22Rv1 (cell line): Measurements from ENCODE around the gene RNPEP.

Source experiments
- H3K27ac ChIP-seq: fragments of 450-650 bp; 2 replicates; pipeline ENCODE4 v1.5.1; 2017
- CTCF ChIP-seq: fragments of 450-650 bp; IDR thresholded peaks from 2 replicates; pipeline ENCODE4 v1.5.1; 2017; ENCODE audit warnings: mild to moderate bottlenecking
- ZFX ChIP-seq: fragments of 450-650 bp; IDR thresholded peaks from 2 replicates; pipeline ENCODE4 v1.6.1; 2017; ENCODE audit warnings: antibody characterized with exemption, borderline replicate concordance

Gene RNPEP

GRCh38 chr1:201941420-201942128, 40.9 kb upstream of the RNPEP start:
- H3K27ac ChIP-seq = no peak overlapping the region
- no peak for TF ChIP-seq CTCF
- TF ChIP-seq ZFX = no peak

DNA sequence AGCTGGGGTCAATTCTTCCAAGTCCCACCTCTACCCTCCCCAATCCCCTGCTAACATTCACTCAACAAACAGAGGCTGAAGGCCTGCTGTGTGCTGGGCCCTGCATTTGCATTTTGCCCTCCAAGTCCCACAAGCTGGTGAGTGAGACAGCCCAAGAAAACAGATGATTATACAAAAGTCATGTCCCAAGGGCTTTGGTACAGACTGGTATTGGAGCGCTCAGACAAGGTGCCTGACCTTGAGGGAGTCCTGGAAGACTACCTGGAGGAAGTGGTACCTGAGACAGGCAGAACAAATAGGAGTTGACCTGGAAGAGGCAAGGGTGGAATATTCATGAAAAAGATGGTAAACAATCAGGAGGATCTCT, 40.3 kb upstream of the RNPEP start:
- no peak overlapping the region for H3K27ac ChIP-seq
- TF ChIP-seq ZFX (no peak), CTCF (no peak)

GRCh38 chr1:201944002-201944401, 38.4 kb upstream of the RNPEP start:
- TF ChIP-seq ZFX (no peak), CTCF (no peak)
- H3K27ac ChIP-seq = no peak overlapping the region

DNA sequence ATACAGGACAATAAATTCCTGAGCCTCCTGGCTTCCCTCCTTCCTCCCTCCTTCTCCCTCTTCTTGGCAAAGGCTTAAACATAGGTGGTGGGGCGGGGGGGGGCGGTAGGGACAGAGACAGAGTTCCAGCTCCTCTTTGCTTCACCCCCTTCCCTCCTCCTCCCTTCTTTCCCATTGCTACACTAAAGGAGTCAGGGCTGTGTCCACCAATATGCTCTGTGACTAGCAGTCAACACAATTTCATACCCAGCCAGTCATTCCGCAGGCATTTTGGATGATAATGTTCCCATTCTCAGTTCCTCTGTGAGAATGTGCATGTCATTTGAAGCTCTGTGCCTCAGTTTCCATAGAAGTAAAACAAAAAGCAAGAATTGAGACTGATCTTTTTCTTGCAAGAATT, 37.8 kb upstream of the RNPEP start:
- H3K27ac ChIP-seq = no peak overlapping the region
- no peak for TF ChIP-seq ZFX
- no peak for TF ChIP-seq CTCF

DNA sequence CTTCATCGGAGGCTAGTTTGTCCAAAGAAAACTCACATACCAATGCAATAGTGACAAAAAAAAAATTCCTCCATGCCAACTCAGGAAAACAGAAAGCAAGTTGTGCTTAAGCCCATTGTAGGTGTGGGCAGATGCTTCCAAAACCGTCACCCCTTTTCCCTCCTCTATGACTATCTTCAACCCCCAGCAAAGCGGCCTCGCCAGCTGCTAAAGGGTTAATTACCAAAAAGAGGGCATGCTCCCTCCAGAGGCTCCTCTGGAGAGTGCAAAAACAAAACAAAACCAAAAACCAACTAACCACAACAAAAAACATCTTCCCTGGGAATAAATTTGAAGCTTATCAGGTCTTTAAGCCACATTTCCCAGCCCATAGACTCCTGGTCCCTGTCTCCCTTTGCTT, 37.3 kb upstream of the RNPEP start:
- no peak overlapping the region for H3K27ac ChIP-seq
- TF ChIP-seq ZFX = no peak
- TF ChIP-seq CTCF = peak; percentile 74

GRCh38 chr1:201945863-201946223, 36.6 kb upstream of the RNPEP start:
- no peak overlapping the region for H3K27ac ChIP-seq
- no peak for TF ChIP-seq ZFX
- no peak for TF ChIP-seq CTCF

DNA sequence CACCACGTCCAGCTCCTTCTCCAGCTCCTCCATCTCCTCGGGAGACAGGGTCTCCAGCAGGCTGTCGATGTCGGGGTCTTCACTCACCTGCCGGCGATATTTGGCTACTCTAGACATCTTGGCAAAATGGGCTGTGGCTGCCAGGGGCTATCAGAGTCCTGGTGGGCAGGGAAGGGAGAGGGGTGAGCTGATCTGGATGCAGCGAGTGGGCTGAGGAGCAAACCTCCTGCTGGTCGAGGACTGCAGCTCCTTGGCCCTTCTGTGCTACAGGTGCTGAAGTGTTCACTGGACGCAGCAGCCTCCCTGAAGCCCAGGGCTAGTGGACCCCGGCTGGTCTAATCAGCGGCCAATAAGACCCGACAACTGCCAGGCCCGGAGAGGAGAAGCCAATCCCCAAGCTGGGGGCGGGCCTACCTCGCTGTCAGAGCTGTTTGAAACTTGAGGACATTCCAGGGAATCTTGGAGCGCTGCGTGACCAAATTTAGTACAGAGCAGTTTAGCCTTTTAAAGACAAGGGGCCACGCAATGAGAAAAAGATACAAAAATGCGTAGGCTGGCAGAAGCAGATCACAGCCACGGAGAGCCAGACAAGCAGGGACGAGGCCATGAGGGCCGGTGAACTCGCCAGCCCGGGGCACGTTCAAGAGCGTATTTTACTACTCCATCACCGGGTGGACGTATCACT, 36.1 kb upstream of the RNPEP start, which contains the start of gene LMOD1:
Gene LMOD1 (minus strand): TSS at position 325 of the 685 bp plus-strand sequence. CDS start 208 bp downstream, at position 117.
- TF ChIP-seq CTCF = 0 out of 2 replicates have a peak, but pooled peaks have one; percentile 1
- no peak for TF ChIP-seq ZFX
- no peak within 1 kb of the TSS for H3K27ac ChIP-seq
